GM19455 (cell line): Measurements from ENCODE around the gene USP14.

ENCODE experiments used
- ATAC-seq: cut with Tn5 transposase; IDR thresholded peaks from one replicate; pipeline ENCODE4 v1.9.1; 2021; ENCODE audit not compliant: unreplicated experiment

USP14 gene

DNA sequence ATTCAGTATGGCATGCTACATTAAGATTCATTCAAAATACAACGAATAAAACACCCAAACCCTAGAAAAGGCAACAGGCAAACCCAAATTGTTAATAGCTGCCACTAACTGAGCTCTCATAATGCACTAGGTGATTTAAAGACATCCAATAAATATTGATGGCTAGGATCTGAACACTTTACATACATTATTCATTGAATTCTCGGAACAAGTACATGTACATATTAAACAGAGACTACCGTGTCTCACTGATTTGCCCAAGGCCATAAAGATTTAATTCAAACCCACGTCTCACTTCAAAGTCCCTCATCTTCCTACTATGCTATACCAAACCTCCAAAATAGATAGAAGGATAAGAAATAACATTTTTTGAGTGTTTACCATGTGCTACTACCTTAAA, 67.4 kb downstream of the USP14 start:
- ATAC-seq: no peak

GRCh38 chr18:227374-227773, 69.0 kb downstream of the USP14 start:
- no peak for ATAC-seq

DNA sequence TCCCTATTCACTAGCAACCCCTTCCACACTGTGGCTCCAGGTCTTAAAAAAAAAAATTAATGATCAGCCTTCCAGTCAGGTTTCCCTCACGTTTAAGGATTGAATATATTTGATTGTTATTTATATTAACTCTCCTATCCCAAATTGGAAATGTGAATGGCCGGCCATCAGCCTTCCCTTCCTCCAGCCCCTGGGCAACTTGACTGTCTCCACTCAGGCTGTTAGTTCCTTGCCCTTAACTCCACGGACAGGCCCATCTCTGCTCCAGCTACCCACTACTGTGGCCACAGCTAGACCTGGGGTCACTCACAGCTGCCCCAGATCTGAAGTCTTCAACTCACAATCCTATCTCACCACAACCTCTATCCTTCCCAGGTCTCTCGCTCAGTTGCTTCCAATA, 69.5 kb downstream of the USP14 start:
- no peak for ATAC-seq

- ATAC-seq: no peak
These were observed 70.2 kb downstream of the USP14 start for GRCh38 chr18:228586-228985.

- no peak for ATAC-seq
These were observed 73.2 kb downstream of the USP14 start for GRCh38 chr18:231563-231962.

GRCh38 chr18:240175-240574, 81.8 kb downstream of the USP14 start:
- no peak for ATAC-seq

GRCh38 chr18:245282-245847, 87.0 kb downstream of the USP14 start:
- no peak for ATAC-seq

DNA sequence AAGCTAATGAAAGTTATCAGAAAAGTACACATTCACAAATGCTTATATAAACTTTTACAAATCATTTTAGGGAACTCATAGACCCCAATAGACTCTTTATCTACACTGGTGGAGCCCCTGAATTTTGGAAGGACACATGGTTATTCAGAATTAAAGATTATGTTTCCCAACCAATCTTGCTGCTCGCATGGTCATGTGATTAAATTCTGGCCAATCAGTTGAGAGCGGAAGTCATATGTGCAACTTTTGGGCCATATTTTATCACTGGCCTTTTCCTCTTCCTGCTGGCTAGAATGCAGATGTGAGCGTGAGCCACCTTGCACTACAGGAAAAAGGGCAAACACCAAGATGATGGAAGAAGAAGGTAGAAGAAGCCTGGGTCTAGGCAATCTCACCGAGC, 89.7 kb downstream of the USP14 start:
- ATAC-seq: no peak

DNA sequence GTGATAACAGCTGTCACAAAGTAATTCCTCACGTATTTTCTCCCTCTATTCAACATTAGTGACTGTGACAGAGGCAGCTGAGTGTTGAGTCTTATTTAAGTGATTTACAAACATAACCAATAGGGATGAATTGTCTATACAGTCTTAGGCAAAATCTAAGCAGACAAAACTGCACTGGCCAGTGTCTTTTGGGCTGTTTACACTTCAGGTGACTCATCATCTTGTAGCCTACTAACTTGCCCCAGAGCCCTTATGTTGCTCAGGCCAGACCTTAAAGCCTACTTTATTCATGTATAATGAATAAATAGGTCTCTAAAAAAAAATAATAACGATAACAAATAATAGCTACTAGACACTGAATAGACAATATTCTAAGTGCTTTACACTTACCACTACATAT, 92.3 kb downstream of the USP14 start:
- ATAC-seq: no peak

- no peak for ATAC-seq
These were observed 93.2 kb downstream of the USP14 start for GRCh38 chr18:251572-251971.

DNA sequence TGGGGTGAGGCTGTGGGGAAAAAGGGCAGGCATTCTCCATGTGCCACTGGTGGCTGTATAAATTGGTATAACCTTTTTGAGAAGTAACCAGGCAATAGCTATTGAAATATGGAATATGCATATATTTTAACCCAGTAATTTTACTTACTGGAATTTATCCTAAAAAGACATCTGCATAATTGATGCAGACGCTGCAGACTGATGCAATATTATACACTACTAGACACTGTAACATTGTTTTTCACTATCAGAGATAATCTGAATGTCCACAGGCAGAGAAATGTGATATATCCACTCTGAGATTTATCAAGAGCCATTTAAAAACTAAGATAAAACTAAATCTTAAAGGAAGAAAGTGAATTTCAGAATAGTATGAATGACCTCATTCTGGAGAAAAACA, 94.8 kb downstream of the USP14 start:
- no peak for ATAC-seq

DNA sequence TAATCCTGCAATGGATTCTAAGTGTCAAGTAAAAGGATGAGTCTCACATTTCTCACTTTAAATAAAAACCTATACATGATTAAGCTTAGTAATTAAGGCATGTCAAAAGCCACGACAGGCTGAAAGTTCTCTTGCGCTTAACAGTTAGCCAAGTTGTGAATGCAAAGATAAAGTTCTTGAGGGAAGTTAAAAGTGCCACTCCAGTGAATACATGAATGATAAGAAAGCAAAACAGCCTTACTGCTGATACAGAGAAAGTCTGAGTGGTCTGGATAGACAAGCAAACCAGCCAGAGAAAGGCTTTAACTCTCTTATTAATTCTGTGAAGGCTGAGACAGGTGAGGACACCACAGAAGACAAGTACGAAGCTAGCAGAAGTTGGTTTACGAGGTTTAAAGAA, 96.8 kb downstream of the USP14 start:
- ATAC-seq: no peak

DNA sequence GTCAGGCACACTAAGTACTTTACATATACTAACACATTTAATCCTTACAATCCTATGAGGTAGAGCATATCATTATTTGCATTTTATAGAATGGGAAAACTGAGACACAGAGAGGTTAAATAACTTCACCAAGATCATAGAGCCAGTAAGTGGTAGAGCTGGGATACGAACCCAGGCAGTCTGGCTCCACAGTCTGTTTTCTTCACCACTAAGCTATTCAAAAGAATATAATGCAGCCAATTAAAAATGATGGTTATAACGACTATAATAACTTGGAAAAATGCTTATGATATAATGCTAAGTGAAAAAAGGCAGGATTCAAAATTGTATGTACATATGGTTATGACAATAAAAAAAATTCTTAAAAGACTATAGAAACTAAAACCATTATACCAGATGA, 102.2 kb downstream of the USP14 start:
- ATAC-seq: no peak

DNA sequence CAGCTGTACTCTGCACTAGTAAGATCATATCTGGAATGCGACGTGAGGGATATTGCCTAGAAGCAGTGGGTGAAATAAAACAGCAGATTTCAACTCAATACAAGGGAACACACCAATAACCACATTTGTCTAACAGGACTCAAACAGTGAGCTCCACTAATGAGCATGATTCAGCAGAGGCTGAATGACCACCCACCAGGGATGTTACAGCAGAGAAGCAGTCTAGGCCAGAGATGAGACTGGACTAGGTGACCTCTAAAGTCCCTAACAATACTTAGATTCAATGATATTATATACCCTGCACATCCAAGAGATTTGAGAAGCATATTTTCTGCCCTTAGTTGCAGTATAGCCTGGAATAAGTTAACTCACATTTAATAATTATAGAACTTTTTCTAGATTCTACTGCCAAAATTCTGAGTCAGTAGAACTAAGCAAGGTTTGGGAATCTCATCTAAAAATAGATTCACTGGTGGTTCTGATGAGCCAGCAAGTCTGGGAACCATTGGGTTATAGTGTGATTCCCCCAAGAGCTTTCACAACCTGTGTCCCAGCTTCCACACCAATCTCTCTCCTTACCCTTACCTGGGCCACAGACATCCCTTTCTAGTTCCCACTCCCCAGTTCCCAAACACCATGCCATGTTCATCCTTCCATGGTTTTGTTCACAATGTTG, 103.2 kb downstream of the USP14 start:
- no peak for ATAC-seq
